ENCODE data around the gene REXO4.

DNA sequence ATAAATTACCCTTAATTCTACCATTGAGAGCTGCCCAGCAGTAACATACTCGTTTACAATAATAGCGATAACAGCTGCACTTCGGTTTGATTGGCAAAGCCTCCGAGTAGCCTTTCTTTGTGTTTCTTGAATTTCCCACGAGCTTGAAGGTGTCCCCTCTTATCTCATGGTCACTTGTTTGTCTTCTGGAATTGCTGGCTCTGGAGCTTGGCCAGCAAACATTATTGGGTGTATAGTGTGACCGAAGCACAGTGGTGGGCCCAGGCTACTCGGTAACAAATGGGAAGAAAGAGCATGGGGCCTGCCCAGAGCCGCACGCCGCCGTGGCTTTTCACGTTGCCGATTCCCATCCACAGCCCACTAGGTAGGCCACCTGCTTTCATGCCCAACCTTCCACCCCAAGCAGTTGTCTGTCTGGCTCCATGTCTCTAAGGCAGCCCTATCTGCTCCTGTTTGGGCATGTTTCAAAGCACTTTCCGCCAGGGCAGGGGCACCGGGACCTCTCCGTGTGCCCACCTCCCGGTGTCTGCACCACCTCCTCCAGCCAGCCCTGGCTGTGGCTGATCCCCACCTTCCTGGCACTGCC, 33.0 kb downstream of the REXO4 start:
- no peak for TF ChIP-seq CBX2 (IDR thresholded peaks at IDR 0.05; ENCODE audit: insufficient read depth, low read length, poor library complexity, severe bottlenecking)
- TF ChIP-seq ZNF174 (CRISPR knock-in tag; IDR thresholded peaks at IDR 0.05), result no peak
- no peak for TF ChIP-seq GABPA (tag; conservative IDR thresholded peaks at IDR 0.05; ENCODE audit: low read depth)
- TF ChIP-seq, protein P1, sequence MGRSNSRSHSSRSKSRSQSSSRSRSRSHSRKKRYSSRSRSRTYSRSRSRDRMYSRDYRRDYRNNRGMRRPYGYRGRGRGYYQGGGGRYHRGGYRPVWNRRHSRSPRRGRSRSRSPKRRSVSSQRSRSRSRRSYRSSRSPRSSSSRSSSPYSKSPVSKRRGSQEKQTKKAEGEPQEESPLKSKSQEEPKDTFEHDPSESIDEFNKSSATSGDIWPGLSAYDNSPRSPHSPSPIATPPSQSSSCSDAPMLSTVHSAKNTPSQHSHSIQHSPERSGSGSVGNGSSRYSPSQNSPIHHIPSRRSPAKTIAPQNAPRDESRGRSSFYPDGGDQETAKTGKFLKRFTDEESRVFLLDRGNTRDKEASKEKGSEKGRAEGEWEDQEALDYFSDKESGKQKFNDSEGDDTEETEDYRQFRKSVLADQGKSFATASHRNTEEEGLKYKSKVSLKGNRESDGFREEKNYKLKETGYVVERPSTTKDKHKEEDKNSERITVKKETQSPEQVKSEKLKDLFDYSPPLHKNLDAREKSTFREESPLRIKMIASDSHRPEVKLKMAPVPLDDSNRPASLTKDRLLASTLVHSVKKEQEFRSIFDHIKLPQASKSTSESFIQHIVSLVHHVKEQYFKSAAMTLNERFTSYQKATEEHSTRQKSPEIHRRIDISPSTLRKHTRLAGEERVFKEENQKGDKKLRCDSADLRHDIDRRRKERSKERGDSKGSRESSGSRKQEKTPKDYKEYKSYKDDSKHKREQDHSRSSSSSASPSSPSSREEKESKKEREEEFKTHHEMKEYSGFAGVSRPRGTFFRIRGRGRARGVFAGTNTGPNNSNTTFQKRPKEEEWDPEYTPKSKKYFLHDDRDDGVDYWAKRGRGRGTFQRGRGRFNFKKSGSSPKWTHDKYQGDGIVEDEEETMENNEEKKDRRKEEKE (IDR thresholded peaks at IDR 0.05; ENCODE audit: borderline replicate concordance in 1 of 2, control insufficient read depth in 1 of 2, low read depth in 2 of 2, low read length in 1 of 2), result no peak
- no peak for TF ChIP-seq ILF3 (IDR thresholded peaks at IDR 0.05; ENCODE audit: borderline replicate concordance)
- no peak for TF ChIP-seq NR2C1 (IDR thresholded peaks at IDR 0.05)
- TF ChIP-seq NR2C1 (tag; IDR thresholded peaks at IDR 0.05), result no peak
- TF ChIP-seq POLR2A (conservative IDR thresholded peaks at IDR 0.05), result no peak
- TF ChIP-seq, protein P2, sequence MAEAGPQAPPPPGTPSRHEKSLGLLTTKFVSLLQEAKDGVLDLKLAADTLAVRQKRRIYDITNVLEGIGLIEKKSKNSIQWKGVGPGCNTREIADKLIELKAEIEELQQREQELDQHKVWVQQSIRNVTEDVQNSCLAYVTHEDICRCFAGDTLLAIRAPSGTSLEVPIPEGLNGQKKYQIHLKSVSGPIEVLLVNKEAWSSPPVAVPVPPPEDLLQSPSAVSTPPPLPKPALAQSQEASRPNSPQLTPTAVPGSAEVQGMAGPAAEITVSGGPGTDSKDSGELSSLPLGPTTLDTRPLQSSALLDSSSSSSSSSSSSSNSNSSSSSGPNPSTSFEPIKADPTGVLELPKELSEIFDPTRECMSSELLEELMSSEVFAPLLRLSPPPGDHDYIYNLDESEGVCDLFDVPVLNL (CRISPR knock-in tag; IDR thresholded peaks at IDR 0.05; ENCODE audit: low read depth), result no peak
- no peak for TF ChIP-seq MYBL2 (IDR thresholded peaks at IDR 0.05; ENCODE audit: low read depth)
- no peak for TF ChIP-seq MYBL2 (CRISPR knock-in tag; IDR thresholded peaks at IDR 0.05; ENCODE audit: borderline replicate concordance)
- TF ChIP-seq, protein P3, sequence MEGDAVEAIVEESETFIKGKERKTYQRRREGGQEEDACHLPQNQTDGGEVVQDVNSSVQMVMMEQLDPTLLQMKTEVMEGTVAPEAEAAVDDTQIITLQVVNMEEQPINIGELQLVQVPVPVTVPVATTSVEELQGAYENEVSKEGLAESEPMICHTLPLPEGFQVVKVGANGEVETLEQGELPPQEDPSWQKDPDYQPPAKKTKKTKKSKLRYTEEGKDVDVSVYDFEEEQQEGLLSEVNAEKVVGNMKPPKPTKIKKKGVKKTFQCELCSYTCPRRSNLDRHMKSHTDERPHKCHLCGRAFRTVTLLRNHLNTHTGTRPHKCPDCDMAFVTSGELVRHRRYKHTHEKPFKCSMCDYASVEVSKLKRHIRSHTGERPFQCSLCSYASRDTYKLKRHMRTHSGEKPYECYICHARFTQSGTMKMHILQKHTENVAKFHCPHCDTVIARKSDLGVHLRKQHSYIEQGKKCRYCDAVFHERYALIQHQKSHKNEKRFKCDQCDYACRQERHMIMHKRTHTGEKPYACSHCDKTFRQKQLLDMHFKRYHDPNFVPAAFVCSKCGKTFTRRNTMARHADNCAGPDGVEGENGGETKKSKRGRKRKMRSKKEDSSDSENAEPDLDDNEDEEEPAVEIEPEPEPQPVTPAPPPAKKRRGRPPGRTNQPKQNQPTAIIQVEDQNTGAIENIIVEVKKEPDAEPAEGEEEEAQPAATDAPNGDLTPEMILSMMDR (IDR thresholded peaks at IDR 0.05 in 2 of 3, conservative IDR thresholded peaks at IDR 0.05 in 1 of 3; ENCODE audit: insufficient read depth in 2 of 3, low read depth in 1 of 3, low read length in 3 of 3), result no peak
- no peak for TF ChIP-seq ZBTB17 (CRISPR knock-in tag; IDR thresholded peaks at IDR 0.05)
- no peak for TF ChIP-seq SOX6 (IDR thresholded peaks at IDR 0.05)
